Upper lobe of left lung (tissue), 6 donors: ENCODE measurements around the gene GP1BB. TPM values are rescaled to one million over a fixed set of nuclear protein-coding genes. Genes with fewer than 3 reads are reported as not detected.

Experiments
- ATAC-seq, 2 donors: fragments of 200-7000 bp; cut with Tn5 transposase; one replicate each; pipeline ENCODE4 v1.9.1; 2022; ENCODE audit warnings: mild to moderate bottlenecking in 2 of 2, moderate library complexity in 2 of 2; ENCODE audit not compliant: low FRiP score in 2 of 2
- DNase-seq, 2 donors: peaks; one replicate each; pipeline ENCODE4 v3.0.0-alpha.2; 2019 to 2020
- H3K27ac ChIP-seq, 4 donors: fragments of 200-600 bp; sonication (generic); one replicate each; pipeline ENCODE4 v1.5.1; 2016 to 2019
- H3K27me3 ChIP-seq, 4 donors: fragments of 200-600 bp; sonication (generic); one replicate each; pipeline ENCODE4 v1.5.1; 2017 to 2019
- H3K36me3 ChIP-seq, 4 donors: fragments of 200-600 bp; sonication (generic); one replicate each; pipeline ENCODE4 v1.5.1; 2016 to 2019
- H3K4me1 ChIP-seq, 4 donors: fragments of 200-600 bp; sonication (generic); one replicate each; pipeline ENCODE4 v1.5.1; 2018 to 2019
- H3K4me3 ChIP-seq, 4 donors: fragments of 200-600 bp; sonication (generic); one replicate each; pipeline ENCODE4 v1.5.1; 2017 to 2019; ENCODE audit warnings: mild to moderate bottlenecking in 2 of 4, moderate library complexity in 1 of 4
- H3K9me3 ChIP-seq, 4 donors: fragments of 200-600 bp; sonication (generic); one replicate each; pipeline ENCODE4 v1.5.1; 2018 to 2019
- EP300 ChIP-seq, 4 donors: sonication (generic); formaldehyde crosslinking; IDR thresholded peaks; one replicate each; pipeline ENCODE4 v1.5.1; 2017; ENCODE audit warnings: antibody characterized with exemption in 4 of 4, control low read depth in 2 of 4
- POLR2A ChIP-seq, 4 donors: fragments of 450-650 bp; IDR thresholded peaks; one replicate each; pipeline ENCODE4 v1.5.1; 2016 to 2017; ENCODE audit warnings: antibody characterized with exemption in 4 of 4, mild to moderate bottlenecking in 2 of 4
- POLR2AphosphoS5 ChIP-seq, 2 donors: sonication (generic); formaldehyde crosslinking; IDR thresholded peaks; one replicate each; pipeline ENCODE4 v1.5.1; 2017; ENCODE audit warnings: antibody characterized with exemption in 2 of 2
- WGBS, 2 donors: methylation state at CpG; one replicate each; pipeline ENCODE4 v1.1.5; 2017 to 2018; 5-methylcytosine and 5-hydroxymethylcytosine counted together
- total RNA-seq, 6 donors: library from RNA; depleted of rRNA in 4 of 6; stranded (reverse); fragments of >200 nt in 4 of 6; gene quantifications; one replicate each; pipeline versions ENCODE4 v1.1.0 to v1.2.1, GENCODE V29; 2016 to 2021
- TF ChIP-seq, protein P1 (sequence below), 6 experiments: fragments of 450-650 bp in 4 of 6; fragments of 200-600 bp in 2 of 6; sonication (generic) in 2 of 6; IDR thresholded peaks; one replicate each; pipeline ENCODE4 v1.5.1; 2016 to 2019; ENCODE audit warnings: antibody characterized with exemption in 6 of 6
- donor health status: DM: no; HTN: no; CAD: no; lungs with moderate emphysema.
- donor health status: DM: no; HTN: yes; CAD: no; lungs with severe emphysema.

GP1BB gene
- total RNA-seq, 6 donors from 2014 or later = 1.5 to 23.7 (median 6.6) TPM

DNA sequence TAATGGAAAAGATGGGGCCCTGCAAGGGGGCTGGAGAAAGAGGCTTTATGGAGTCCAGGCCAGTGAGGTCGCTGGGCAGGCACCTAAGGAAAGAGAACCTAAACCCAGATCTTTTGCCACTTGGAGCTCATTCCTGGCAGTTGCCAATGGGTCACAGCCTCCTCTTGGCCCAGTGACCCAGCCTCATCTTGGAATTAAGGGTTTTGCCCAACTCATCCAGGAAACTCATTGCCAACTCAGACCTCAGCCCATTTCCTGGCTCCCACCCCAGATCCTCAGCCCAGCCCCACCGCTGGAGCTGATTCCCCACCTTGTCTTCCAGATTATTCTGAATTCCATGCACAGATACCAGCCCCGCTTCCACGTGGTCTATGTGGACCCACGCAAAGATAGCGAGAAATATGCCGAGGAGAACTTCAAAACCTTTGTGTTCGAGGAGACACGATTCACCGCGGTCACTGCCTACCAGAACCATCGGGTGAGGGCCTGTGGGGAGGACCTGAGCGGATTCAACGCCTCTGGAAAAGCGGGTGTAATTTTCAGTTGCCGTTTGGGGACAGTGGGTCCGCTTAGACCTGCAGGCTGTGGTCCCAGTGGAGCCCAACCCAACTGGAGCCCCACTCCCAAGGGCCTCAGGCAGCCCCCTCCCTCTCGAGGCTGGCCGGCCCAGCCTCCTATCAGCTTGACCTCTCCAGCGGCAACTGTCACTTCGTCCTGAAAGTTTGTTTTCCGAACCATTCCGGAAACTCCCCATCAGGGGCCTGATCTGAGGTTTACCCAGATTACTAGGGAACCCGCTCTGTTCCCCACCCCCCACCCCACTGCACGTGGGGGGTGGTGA lies 41.5 kb downstream of the GP1BB start:
- no peak for TF ChIP-seq POLR2AphosphoS5 (IDR thresholded peaks at IDR 0.05)
- no peak for TF ChIP-seq EP300 (IDR thresholded peaks at IDR 0.05)
- TF ChIP-seq, protein P1, sequence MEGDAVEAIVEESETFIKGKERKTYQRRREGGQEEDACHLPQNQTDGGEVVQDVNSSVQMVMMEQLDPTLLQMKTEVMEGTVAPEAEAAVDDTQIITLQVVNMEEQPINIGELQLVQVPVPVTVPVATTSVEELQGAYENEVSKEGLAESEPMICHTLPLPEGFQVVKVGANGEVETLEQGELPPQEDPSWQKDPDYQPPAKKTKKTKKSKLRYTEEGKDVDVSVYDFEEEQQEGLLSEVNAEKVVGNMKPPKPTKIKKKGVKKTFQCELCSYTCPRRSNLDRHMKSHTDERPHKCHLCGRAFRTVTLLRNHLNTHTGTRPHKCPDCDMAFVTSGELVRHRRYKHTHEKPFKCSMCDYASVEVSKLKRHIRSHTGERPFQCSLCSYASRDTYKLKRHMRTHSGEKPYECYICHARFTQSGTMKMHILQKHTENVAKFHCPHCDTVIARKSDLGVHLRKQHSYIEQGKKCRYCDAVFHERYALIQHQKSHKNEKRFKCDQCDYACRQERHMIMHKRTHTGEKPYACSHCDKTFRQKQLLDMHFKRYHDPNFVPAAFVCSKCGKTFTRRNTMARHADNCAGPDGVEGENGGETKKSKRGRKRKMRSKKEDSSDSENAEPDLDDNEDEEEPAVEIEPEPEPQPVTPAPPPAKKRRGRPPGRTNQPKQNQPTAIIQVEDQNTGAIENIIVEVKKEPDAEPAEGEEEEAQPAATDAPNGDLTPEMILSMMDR (IDR thresholded peaks at IDR 0.05) = no peak
- no peak for TF ChIP-seq POLR2A (IDR thresholded peaks at IDR 0.05)
- H3K36me3 ChIP-seq = no peaks in the 10 kb centered on the region
- H3K27me3 ChIP-seq = peaks cover 2 to 60% (median 34%) of the 10 kb centered on the region in 4 donors
- DNase-seq = peak in 1 of 2 donors; percentile 45
- ATAC-seq = no peak
- peak overlapping the region in 1 of 4 donors; percentile 44 for H3K4me3 ChIP-seq
- 50 to 55% methylated on average over 22 to 25 of the region's 25 CpGs for WGBS, 2 donors
- no peak overlapping the region for H3K27ac ChIP-seq
- peaks cover 30 to 51% (median 31%) of the 10 kb centered on the region in 4 donors for H3K4me1 ChIP-seq
- H3K9me3 ChIP-seq = no peaks in the 10 kb centered on the region

- peak in 1 of 4 donors; percentile 24 for TF ChIP-seq POLR2A (IDR thresholded peaks at IDR 0.05)
- TF ChIP-seq, protein P1 (IDR thresholded peaks at IDR 0.05) = no peak
- Histone ChIP-seq H3K36me3 (no peaks in the 10 kb centered on the region), H3K27ac (no peak overlapping the region), H3K4me3 (peak overlapping the region in 3 of 4 donors; percentile 36 to 44 (median 44)), H3K4me1 (peaks cover 26 to 47% (median 28%) of the 10 kb centered on the region in 4 donors), H3K27me3 (peaks cover 2 to 60% (median 34%) of the 10 kb centered on the region in 4 donors), H3K9me3 (no peaks in the 10 kb centered on the region)
- ATAC-seq (peak in 1 of 2 donors; percentile 35), DNase-seq (peak in 1 of 2 donors; percentile 86)
- WGBS, 2 donors = 21 to 30% methylated on average over 12 to 18 of the region's 83 CpGs
These were observed 42.3 kb downstream of the GP1BB start for GRCh38 chr22:19765477-19766239.

DNA sequence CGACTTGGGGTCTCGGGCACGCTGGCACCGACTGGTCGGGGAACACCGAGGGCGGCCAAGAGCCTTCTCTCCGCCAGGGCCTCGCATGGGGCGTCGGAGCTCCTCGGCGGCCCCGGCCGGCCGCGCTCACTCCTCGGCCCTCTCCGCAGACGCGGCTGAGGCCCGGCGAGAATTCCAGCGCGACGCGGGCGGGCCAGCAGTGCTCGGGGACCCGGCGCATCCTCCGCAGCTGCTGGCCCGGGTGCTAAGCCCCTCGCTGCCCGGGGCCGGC lies 42.8 kb downstream of the GP1BB start:
- peaks cover 24 to 44% (median 26%) of the 10 kb centered on the region in 4 donors for H3K4me1 ChIP-seq
- peaks cover 2 to 58% (median 34%) of the 10 kb centered on the region in 4 donors for H3K27me3 ChIP-seq
- WGBS, 2 donors = 13 to 20% methylated on average over 3 to 13 of the region's 36 CpGs
- peak in 1 of 2 donors; percentile 3 for ATAC-seq
- H3K4me3 ChIP-seq = peak overlapping the region in 3 of 4 donors; percentile 36 to 44 (median 44)
- no peak for TF ChIP-seq POLR2A (IDR thresholded peaks at IDR 0.05)
- TF ChIP-seq EP300 (IDR thresholded peaks at IDR 0.05) = no peak
- TF ChIP-seq, protein P1 (IDR thresholded peaks at IDR 0.05) = no peak
- TF ChIP-seq POLR2AphosphoS5 (IDR thresholded peaks at IDR 0.05) = no peak
- peak overlapping the region in 1 of 4 donors; percentile 40 for H3K27ac ChIP-seq
- peak in 1 of 2 donors; percentile 81 for DNase-seq
- H3K36me3 ChIP-seq = no peaks in the 10 kb centered on the region
- H3K9me3 ChIP-seq = no peaks in the 10 kb centered on the region

GRCh38 chr22:19766511-19767426 lies 43.4 kb downstream of the GP1BB start:
- TF ChIP-seq POLR2AphosphoS5 (IDR thresholded peaks at IDR 0.05) = no peak
- Histone ChIP-seq H3K4me1 (peaks cover 21 to 39% (median 24%) of the 10 kb centered on the region in 4 donors), H3K36me3 (no peaks in the 10 kb centered on the region), H3K27me3 (peaks cover 2 to 54% (median 31%) of the 10 kb centered on the region in 4 donors), H3K9me3 (no peaks in the 10 kb centered on the region), H3K4me3 (peak overlapping the region in 3 of 4 donors; percentile 36 to 44 (median 44)), H3K27ac (peak overlapping the region in 1 of 4 donors; percentile 40)
- DNase-seq (peak; percentile 52 to 91), ATAC-seq (peak in 1 of 2 donors; percentile 69)
- WGBS, 2 donors = 0 to 17% methylated on average over 6 to 57 of the region's 103 CpGs
